HFF-Myc (cell line): Measurements from ENCODE around the gene TNNI3K.

ENCODE experiments used
- DNase-seq: peaks from one replicate; pipeline ENCODE4 v3.0.0-alpha.2; 2011; ENCODE audit warnings: low read depth; ENCODE audit errors: extremely low read depth
- H3K4me3 ChIP-seq: replicated peaks from 2 replicates; pipeline ENCODE4 v1.5.1; 2011; ENCODE audit warnings: low read depth, mild to moderate bottlenecking, control low read depth, low read length
- CTCF ChIP-seq: IDR thresholded peaks from 2 replicates; pipeline ENCODE4 v1.5.1; 2012; ENCODE audit warnings: mild to moderate bottlenecking, low read depth, low read length, control low read depth; ENCODE audit errors: missing control alignments

The TNNI3K gene

GRCh38 chr1:74426208-74426937 lies 191.2 kb downstream of the TNNI3K start:
- no peak for TF ChIP-seq CTCF
- no peak overlapping the region for H3K4me3 ChIP-seq
- no peak for DNase-seq

DNA sequence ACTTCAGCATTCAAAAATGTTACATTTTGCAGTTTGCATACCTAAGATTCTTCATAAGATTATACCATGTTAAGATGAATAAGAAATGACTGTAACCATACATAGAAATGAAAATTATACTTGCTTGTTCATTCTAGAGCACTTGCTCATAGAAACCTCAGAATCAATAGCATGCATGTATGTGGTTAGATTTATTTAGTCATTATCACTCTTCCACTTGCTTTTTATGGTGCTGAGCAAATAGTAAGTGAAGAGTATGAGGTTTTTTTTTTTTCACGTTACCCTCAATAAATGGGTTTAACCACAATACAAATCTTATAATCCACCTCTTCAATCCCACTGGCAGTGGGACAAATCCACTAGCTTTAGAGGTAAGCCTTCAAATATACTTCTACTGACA lies 192.5 kb downstream of the TNNI3K start:
- H3K4me3 ChIP-seq: no peak overlapping the region
- no peak for DNase-seq
- TF ChIP-seq CTCF: no peak

DNA sequence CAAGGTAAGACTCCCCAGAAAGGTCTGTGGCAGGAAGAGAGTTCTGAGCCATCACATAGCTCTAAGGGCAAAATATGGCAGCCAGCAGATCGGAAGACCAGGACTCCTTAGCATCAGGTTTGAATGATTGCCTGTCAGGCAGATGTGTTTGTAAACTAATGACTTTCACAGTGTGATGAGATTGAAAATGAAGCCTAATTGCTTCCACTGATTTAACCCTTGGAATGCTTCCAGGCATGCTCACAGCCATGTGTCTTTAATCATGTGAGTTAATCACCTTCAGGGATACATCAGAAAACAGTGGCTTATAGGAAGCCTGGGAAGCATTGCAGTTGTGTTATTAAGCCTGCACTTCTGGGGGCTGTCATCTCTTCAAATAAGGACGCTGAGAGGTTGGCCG lies 194.4 kb downstream of the TNNI3K start:
- no peak for DNase-seq
- no peak for TF ChIP-seq CTCF
- H3K4me3 ChIP-seq: no peak overlapping the region

DNA sequence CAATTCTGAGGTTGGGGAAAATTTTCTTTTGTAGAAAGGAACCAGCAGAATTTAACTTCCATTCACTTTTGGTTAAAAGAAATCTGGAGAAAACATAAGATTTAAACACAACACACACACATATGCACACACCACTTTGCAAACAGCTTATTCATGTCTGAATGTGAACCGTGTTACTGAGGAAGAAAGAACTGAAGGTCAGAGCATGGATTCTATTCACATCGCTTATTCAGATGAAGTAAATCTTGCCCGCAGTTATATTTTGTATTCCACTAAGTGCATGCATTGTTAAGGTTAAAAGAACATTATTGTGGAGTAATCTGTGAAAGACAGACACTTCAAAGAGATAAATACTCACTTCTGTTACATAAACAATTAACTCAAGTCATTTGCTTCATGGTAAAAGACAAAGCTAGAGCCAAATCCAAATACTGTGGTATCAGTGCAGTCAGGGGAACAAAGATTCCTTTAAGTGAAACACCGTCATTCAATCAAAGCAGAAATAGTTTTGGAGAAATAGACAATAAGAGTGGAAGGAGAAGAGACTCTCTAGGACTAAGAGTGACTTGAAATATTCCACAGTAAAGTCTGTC lies 195.3 kb downstream of the TNNI3K start:
- no peak overlapping the region for H3K4me3 ChIP-seq
- DNase-seq: no peak
- TF ChIP-seq CTCF: no peak

DNA sequence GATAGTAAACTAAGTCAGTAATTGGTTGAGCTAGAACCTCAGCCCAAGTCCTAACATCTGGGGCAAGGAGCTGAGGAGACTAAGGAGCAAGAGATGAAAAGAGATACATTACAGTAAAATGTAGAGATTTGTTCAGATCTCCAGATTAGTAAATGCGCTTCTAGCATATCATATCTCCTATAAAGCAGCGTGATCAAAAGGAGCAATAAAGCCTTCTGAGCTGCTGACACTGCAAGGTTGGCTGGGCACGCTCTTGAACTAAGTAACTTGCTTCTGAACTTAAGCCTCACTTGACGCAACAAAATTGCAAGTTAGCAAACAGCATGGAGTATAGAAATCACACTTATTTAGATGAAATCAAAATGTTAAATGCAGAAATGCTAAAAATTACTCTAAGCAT lies 196.3 kb downstream of the TNNI3K start:
- no peak for DNase-seq
- H3K4me3 ChIP-seq: no peak overlapping the region
- no peak for TF ChIP-seq CTCF

DNA sequence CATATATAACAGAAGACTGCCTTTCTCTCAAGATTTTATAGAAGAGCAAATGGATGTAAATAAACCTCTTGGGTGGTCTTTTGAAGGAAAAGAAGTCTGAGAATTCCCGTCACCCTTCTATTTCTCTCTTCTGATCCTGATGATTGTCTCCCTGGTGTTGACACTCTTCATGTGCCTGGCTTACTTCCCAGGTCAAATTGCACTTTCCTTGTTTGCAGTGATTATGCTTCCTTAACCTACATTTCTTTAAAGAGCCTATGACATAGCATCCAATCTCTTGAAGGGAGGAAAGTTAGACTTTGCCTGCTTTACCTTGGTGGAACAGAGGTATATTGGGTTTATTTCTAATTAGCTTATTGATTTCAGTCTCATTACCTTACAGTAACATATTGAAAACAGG lies 197.1 kb downstream of the TNNI3K start:
- DNase-seq: no peak
- no peak overlapping the region for H3K4me3 ChIP-seq
- no peak for TF ChIP-seq CTCF
